Caco-2 (cell line): ENCODE measurements around the gene SMIM13. TPM values are rescaled to one million over a fixed set of nuclear protein-coding genes. Genes with fewer than 3 reads are reported as not detected.

ENCODE experiments used
- BruUV-seq: library from RNA; stranded (reverse); fragments of 400-500 nt; replicated peaks from 2 replicates; lab custom pipeline; 2021; lab: Mats Ljungman, UMichigan
- CTCF ChIA-PET: fragments of 300-600 bp; sonication (Branson Sonifier 250); formaldehyde crosslinking; loops from one replicate; lab custom pipeline; 2022; ENCODE audit warnings: antibody characterized with exemption; lab: Charles Lee
- POLR2A ChIA-PET: fragments of 300-600 bp; sonication (Branson Sonifier 250); formaldehyde crosslinking; loops from one replicate; lab custom pipeline; 2022; ENCODE audit warnings: antibody characterized with exemption; lab: Charles Lee
- DNase-seq, 2 experiments: peaks; one replicate each; pipeline versions ENCODE4 v3.0.0 to v3.0.0-alpha.2; 2020 to 2022
- H3K27me3 ChIP-seq: replicated peaks from 2 replicates; pipeline ENCODE4 v1.6.0; 2011; ENCODE audit warnings: low read length; ENCODE audit not compliant: control insufficient read depth, insufficient read depth
- H3K36me3 ChIP-seq: 2 replicates; pipeline ENCODE4 v1.5.1; 2011; ENCODE audit warnings: low read length; ENCODE audit not compliant: control insufficient read depth, insufficient read depth
- H3K4me1 ChIP-seq: fragments of 250-450 bp; sonication (Bioruptor Pico); 2 replicates; pipeline ENCODE4 v1.5.1; 2020; ENCODE audit warnings: mild to moderate bottlenecking
- H3K4me3 ChIP-seq: 2 replicates; pipeline ENCODE4 v1.5.1; 2011; ENCODE audit warnings: low read depth, mild to moderate bottlenecking, control low read depth, low read length
- H3K9me3 ChIP-seq: fragments of 250-450 bp; sonication (Bioruptor Pico); 2 replicates; pipeline ENCODE4 v1.5.1; 2020; ENCODE audit warnings: mild to moderate bottlenecking, moderate library complexity
- H3K27ac Mint-ChIP-seq: one replicate; pipeline ENCODE4 v1.8.0; 2022; ENCODE audit warnings: mixed read lengths; ENCODE audit not compliant: unreplicated experiment
- H3K27me3 Mint-ChIP-seq: one replicate; pipeline ENCODE4 v1.8.0; 2022; ENCODE audit warnings: mixed read lengths; ENCODE audit not compliant: insufficient read depth, unreplicated experiment
- H3K36me3 Mint-ChIP-seq: one replicate; pipeline ENCODE4 v1.8.0; 2022; ENCODE audit warnings: mild to moderate bottlenecking, mixed read lengths; ENCODE audit not compliant: insufficient read depth, unreplicated experiment
- H3K4me1 Mint-ChIP-seq: one replicate; pipeline ENCODE4 v1.8.0; 2022; ENCODE audit warnings: low read depth, mixed read lengths; ENCODE audit not compliant: unreplicated experiment
- H3K4me3 Mint-ChIP-seq: one replicate; pipeline ENCODE4 v1.8.0; 2022; ENCODE audit warnings: mild to moderate bottlenecking, moderate library complexity, mixed read lengths; ENCODE audit not compliant: unreplicated experiment
- H3K9me3 Mint-ChIP-seq: one replicate; pipeline ENCODE4 v1.8.0; 2022; ENCODE audit warnings: mixed read lengths; ENCODE audit not compliant: unreplicated experiment
- intact Hi-C: fragments of 100-400 bp; cut with micrococcal nuclease; formaldehyde crosslinking; loops from one replicate; pipeline ENCODE4 v1.10.0; 2022; ENCODE audit not compliant: unreplicated experiment
- total RNA-seq: library from RNA; stranded (reverse); gene quantifications from 2 replicates; pipeline ENCODE4 v1.2.3, GENCODE V29; 2022
- TF ChIP-seq, protein P1 (sequence below), 2 experiments: fragments of 200-600 bp in 1 of 2; IDR thresholded peaks; 1 replicate in 1 of 2; 2 replicates in 1 of 2; pipeline versions ENCODE4 v1.5.1 to v1.8.0; 2011 to 2022; ENCODE audit warnings: antibody characterized with exemption in 1 of 2, control low read depth in 1 of 2, inconsistent platforms in 1 of 2, low read depth in 1 of 2, low read length in 1 of 2, mild to moderate bottlenecking in 1 of 2, moderate library complexity in 1 of 2; ENCODE audit not compliant: insufficient read depth in 1 of 2, severe bottlenecking in 1 of 2, unreplicated experiment in 1 of 2

SMIM13 gene
- total RNA-seq, 1 experiment from 2014 or later, result 18.8 TPM

DNA sequence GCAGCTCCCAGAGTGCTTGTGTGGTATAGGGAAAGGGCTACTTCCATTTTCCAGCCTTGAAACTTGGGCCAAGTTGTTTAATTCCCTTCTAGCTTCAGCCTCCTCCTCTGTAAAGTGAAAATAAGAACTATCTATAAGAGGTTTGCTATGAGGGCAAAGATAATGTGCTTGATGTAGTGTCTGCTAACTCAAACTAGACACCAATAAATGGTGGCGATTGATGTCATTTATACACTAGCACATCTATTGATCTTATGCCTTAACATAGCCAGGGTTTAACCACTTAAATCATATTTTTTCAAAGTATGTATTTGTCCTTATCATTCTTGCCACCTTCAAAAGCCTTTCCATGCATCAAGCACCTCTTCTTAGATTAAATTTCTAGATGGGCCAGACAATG is 83.6 kb downstream of the SMIM13 start:
- intact Hi-C loops, result no loop called here
- no peaks in the 10 kb centered on the region for H3K4me1 Mint-ChIP-seq
- Histone ChIP-seq H3K9me3 (no peaks in the 10 kb centered on the region), H3K27me3 (no peaks in the 10 kb centered on the region), H3K4me3 (no peak overlapping the region), H3K4me1 (no peaks in the 10 kb centered on the region; the same call in 1 of the 2 replicates), H3K36me3 (no peaks in the 10 kb centered on the region)
- CTCF ChIA-PET, result no interaction called here
- TF ChIP-seq, protein P1, sequence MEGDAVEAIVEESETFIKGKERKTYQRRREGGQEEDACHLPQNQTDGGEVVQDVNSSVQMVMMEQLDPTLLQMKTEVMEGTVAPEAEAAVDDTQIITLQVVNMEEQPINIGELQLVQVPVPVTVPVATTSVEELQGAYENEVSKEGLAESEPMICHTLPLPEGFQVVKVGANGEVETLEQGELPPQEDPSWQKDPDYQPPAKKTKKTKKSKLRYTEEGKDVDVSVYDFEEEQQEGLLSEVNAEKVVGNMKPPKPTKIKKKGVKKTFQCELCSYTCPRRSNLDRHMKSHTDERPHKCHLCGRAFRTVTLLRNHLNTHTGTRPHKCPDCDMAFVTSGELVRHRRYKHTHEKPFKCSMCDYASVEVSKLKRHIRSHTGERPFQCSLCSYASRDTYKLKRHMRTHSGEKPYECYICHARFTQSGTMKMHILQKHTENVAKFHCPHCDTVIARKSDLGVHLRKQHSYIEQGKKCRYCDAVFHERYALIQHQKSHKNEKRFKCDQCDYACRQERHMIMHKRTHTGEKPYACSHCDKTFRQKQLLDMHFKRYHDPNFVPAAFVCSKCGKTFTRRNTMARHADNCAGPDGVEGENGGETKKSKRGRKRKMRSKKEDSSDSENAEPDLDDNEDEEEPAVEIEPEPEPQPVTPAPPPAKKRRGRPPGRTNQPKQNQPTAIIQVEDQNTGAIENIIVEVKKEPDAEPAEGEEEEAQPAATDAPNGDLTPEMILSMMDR (IDR thresholded peaks at IDR 0.05; ENCODE audit: insufficient read depth in 1 of 2, low read depth in 1 of 2, low read length in 1 of 2, severe bottlenecking in 1 of 2, unreplicated experiment in 1 of 2), result no peak
- H3K4me3 Mint-ChIP-seq, result no peak overlapping the region
- no peaks in the 10 kb centered on the region for H3K27me3 Mint-ChIP-seq
- no peak for DNase-seq
- no peak overlapping the region for H3K27ac Mint-ChIP-seq
- POLR2A ChIA-PET, result no interaction called here
- H3K9me3 Mint-ChIP-seq, result no peaks in the 10 kb centered on the region
- H3K36me3 Mint-ChIP-seq, result no peaks in the 10 kb centered on the region
- no TSS peak for BruUV-seq

DNA sequence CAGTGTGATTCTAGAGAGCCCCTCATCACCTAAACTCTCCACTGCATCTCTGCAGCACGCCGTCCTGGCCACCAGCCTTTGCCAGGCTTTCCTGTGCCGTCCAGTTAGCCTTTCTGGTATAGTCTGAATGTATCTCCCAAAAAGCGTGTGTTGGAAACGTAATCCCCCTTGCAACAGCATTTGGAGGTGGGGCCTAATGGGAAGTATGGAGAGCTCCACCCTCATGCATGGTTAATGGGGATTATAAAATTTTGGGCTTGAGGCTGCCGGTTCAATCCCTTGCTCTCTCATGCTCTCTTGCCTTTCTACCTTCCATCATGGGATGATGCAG is 85.4 kb downstream of the SMIM13 start:
- intact Hi-C loops, result no loop called here
- no peak for DNase-seq
- POLR2A ChIA-PET, result no interaction called here
- TF ChIP-seq, protein P1 (IDR thresholded peaks at IDR 0.05; ENCODE audit: insufficient read depth in 1 of 2, low read depth in 1 of 2, low read length in 1 of 2, severe bottlenecking in 1 of 2, unreplicated experiment in 1 of 2), result no peak
- H3K9me3 Mint-ChIP-seq, result no peaks in the 10 kb centered on the region
- Histone ChIP-seq H3K27me3 (no peaks in the 10 kb centered on the region), H3K4me1 (no peaks in the 10 kb centered on the region), H3K36me3 (no peaks in the 10 kb centered on the region), H3K9me3 (peaks cover 3% of the 10 kb centered on the region; the same call in 1 of the 2 replicates), H3K4me3 (no peak overlapping the region)
- no peaks in the 10 kb centered on the region for H3K4me1 Mint-ChIP-seq
- no peak overlapping the region for H3K4me3 Mint-ChIP-seq
- no TSS peak for BruUV-seq
- H3K36me3 Mint-ChIP-seq, result peaks cover 10% of the 10 kb centered on the region
- no peaks in the 10 kb centered on the region for H3K27me3 Mint-ChIP-seq
- no peak overlapping the region for H3K27ac Mint-ChIP-seq
- CTCF ChIA-PET, result no interaction called here

DNA sequence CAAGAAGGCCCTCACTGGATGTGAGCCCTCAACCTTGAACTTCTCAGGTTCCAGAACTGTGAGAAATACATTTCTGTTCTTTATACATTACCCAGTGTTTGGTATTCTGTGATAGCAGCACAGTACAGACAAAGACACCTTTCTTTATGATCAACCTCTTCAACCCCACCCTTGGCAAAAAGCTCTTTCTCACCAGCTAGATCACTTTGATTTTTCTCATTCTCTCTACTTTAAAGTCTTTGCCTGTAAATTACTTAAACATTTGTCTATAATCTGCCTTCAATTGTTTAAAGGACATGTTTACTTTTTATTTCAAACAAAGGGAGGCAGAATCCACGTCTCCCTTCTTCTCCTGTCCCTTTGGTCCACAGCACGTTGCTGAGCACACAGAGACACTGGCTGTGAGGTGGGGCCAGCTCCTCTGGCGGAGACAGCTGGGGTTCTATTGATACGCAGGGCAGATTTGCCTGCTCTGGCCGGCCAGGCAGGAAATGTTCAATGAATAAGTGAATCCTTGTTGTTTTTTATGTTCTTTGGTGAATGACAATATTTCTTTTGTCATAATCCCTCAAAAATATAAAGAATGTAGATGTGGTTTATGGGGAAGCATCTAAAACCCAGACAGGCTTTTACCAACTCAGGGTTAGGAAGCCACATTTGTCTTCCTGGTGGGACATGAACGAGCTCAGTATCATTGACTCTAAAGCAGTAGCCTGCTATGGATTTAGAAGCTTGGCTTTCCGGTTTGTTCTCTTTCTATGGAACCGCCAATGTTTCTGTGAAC is 86.0 kb downstream of the SMIM13 start:
- H3K9me3 ChIP-seq, result peaks cover 3% of the 10 kb centered on the region; the same call in 1 of the 2 replicates
- H3K27me3 ChIP-seq, result no peaks in the 10 kb centered on the region
- no TSS peak for BruUV-seq
- no peaks in the 10 kb centered on the region for H3K4me1 Mint-ChIP-seq
- H3K9me3 Mint-ChIP-seq, result no peaks in the 10 kb centered on the region
- no peaks in the 10 kb centered on the region for H3K4me1 ChIP-seq
- no peak overlapping the region for H3K4me3 Mint-ChIP-seq
- ChIA-PET POLR2A (no interaction called here), CTCF (no interaction called here)
- no peak for DNase-seq
- no peak overlapping the region for H3K4me3 ChIP-seq
- TF ChIP-seq, protein P1 (IDR thresholded peaks at IDR 0.05; ENCODE audit: insufficient read depth in 1 of 2, low read depth in 1 of 2, low read length in 1 of 2, severe bottlenecking in 1 of 2, unreplicated experiment in 1 of 2), result no peak
- intact Hi-C loops, result no loop called here
- H3K27ac Mint-ChIP-seq, result no peak overlapping the region
- no peaks in the 10 kb centered on the region for H3K27me3 Mint-ChIP-seq
- peaks cover 16% of the 10 kb centered on the region for H3K36me3 Mint-ChIP-seq
- H3K36me3 ChIP-seq, result no peaks in the 10 kb centered on the region
